ENCODE measurements around the gene EPS8.
A peak's percentile ranks its signal among the peaks of the same experiment; 100 is the strongest.

Gene EPS8

GRCh38 chr12:15789220-15790171 is at the start of gene EPS8:
Gene EPS8, minus strand, starts transcription at chr12:15789388. Its CDS starts 106,437 bp downstream, at chr12:15682951.
- DNase-seq = peak; percentile 88

- no peak for DNase-seq
These were observed 48.1 kb upstream of the EPS8 start for GRCh38 chr12:15837141-15837790.

GRCh38 chr12:15834575-15834974 is 45.4 kb upstream of the EPS8 start:
- DNase-seq = no peak

- no peak for DNase-seq
These were observed 42.3 kb upstream of the EPS8 start for GRCh38 chr12:15831315-15831978.

GRCh38 chr12:15830538-15830937 is 41.4 kb upstream of the EPS8 start:
- no peak for DNase-seq

- DNase-seq = no peak
These were observed 40.8 kb upstream of the EPS8 start for GRCh38 chr12:15829949-15830348.

GRCh38 chr12:15829255-15829654 is 40.1 kb upstream of the EPS8 start:
- no peak for DNase-seq

- DNase-seq = no peak
These were observed 37.9 kb upstream of the EPS8 start for GRCh38 chr12:15827136-15827535.

- DNase-seq = no peak
These were observed 35.3 kb upstream of the EPS8 start for GRCh38 chr12:15824516-15824915.

GRCh38 chr12:15823360-15824128 is 34.4 kb upstream of the EPS8 start:
- DNase-seq = no peak

GRCh38 chr12:15819644-15820437 is 30.7 kb upstream of the EPS8 start:
- DNase-seq = no peak

DNA sequence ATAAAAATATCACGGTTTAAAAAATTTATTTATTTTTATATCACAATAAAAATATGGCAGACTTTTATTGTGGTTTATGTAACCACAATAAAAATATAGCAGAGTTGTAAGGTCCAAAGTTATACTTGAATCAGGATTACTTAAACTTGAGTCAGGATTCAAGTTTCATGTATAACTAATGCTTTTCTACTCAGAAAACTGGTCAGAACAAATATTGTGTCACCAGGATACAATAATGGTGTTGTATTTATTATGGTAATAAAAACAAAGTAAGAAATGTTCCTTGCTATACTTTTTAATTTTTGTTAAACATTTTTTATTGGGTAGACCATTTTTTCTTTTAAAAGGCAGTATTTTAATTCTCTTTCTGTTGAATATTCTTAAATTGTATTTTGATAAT is 29.2 kb upstream of the EPS8 start:
- DNase-seq = no peak

DNA sequence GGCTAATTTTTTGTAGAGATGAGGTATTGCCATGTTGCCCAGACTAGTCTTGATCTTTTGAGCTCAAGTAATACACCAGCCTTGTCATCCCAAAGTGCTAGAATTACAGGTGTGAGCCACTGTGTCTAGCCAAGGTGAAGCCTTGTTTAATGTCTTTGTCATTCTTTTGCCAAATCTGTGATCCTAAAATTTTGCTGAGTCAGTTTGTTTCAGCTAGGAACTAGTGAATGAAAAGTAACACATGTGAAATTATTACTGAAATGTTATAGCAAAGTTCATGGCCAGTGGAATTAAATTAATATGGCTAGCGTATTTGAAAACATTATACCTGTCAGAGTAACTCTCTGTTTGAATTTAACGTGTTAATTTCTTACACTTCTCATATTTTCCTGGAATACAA is 26.5 kb upstream of the EPS8 start:
- DNase-seq = no peak

GRCh38 chr12:15811214-15812127 is 22.3 kb upstream of the EPS8 start:
- no peak for DNase-seq

DNA sequence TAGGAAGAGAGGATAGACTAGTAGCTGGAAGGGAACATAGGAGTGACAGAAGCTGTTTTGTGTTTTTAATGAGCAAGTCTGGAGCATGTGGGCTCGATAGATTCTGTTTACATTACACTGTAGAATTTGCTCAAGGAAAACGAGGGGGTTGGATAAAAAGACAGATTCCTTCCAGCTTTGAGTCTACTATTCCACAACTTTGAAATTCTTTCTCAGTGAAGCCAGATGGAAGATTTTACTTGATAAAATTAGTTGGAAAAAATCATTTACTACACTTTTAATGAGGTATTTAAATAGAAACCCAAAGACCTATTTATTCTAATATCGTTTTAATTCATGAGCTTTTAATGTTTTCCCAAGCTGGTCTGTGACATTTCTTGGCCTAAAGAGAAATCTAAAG is 19.5 kb upstream of the EPS8 start:
- DNase-seq = no peak

- no peak for DNase-seq
These were observed 19.1 kb upstream of the EPS8 start for GRCh38 chr12:15808250-15808649.

GRCh38 chr12:15806826-15807225 is 17.6 kb upstream of the EPS8 start:
- DNase-seq = no peak

DNA sequence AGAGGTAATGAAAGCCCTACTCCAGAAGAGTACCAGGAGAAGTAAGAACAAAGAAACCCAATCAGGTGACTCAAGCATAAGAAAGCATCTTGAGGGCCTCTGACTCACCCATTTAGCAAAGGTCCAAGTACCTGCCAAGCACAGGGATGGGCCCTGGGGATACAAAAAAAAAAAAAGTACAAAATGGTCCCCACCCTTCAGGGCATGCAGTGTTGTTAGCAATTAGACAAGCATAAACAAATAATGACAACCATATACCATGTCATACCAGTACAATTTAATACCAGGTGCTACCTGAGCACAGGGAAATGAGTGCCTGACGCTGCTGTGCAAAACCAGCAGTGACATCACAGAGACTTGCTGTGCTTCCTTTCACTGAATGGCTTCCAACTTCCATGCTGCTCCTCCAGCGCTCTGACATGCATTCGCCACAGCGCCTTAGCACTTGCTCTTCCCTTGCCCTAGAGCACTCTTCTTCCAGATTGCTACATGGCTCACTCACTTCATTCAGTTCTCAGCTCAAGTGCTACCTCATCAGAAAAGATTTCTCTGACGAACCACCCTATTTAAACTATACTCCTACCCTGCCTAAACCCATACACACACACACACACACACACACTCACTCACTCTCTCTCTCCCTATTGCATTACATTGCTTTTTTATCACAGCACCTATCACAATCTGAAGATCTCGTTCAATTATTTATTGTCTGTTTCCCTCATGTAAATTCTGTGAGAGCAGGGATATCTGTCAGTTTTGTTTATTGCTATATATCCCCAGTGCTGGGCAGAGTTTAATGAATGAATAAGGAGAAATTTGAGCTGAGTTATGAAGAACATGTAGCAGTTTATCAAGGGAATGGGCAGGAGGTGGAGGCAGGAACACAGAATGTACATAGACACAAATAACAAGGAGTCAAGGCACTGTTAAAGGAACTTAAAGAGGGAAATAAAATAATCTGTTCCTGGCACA is 12.9 kb upstream of the EPS8 start:
- no peak for DNase-seq

DNA sequence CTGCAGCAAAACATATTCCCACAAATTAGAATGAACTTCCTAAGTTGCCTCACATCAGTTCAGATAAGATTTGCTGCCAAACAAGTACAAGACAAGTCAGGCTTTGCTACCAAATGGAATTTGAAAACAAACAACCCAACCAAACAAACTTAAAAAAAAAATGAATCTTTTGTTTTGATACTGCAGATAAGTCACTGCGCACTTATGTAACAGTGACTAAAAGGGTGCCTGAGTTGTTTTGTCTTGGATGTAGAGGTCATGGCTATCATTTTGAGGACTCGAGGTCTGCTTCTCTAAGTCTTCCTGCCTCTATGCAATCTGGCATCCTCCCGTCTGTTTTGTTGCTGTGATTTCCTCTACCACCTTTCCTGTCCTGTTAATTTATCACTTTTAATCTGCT is 11.1 kb upstream of the EPS8 start:
- no peak for DNase-seq

- DNase-seq = no peak
These were observed 8.6 kb upstream of the EPS8 start for GRCh38 chr12:15797818-15798217.
